Retinal pigment epithelial cell (primary cell): Measurements from ENCODE around the gene PI4K2A.

Experiments
- DNase-seq: peaks from one replicate; pipeline ENCODE4 v3.0.0-alpha.2; 2010; ENCODE audit warnings: low read depth
- H3K4me3 ChIP-seq: 2 replicates; pipeline ENCODE4 v1.5.1; 2011; ENCODE audit warnings: mild to moderate bottlenecking, low read length, control low read depth, moderate library complexity
- TF ChIP-seq, protein P1 (sequence below): conservative IDR thresholded peaks from 2 replicates; pipeline ENCODE4 v1.5.1; 2011; ENCODE audit warnings: low read depth, low read length, control low read depth, inconsistent platforms

Gene PI4K2A

DNA sequence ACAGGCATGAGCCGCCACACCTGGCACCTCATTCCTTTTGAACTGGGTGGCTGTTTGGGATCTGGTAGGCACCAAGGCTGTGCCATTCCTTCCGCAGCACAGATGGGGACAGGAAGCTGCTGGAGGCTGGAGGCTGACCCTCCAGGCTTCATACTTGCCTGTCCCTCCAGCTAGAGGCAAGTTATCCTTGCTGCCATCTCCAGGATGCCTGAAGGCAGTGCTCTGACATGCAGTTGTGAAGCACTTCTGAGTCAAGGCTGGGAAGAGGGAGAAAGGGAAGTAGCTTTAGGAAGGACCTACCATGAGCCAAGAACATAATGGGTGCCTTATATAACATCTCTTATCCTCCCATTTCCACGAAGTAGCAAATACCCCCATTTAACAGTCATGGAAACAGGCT lies 82.5 kb downstream of the PI4K2A start:
- no peak overlapping the region for H3K4me3 ChIP-seq
- DNase-seq = no peak
- TF ChIP-seq, protein P1, sequence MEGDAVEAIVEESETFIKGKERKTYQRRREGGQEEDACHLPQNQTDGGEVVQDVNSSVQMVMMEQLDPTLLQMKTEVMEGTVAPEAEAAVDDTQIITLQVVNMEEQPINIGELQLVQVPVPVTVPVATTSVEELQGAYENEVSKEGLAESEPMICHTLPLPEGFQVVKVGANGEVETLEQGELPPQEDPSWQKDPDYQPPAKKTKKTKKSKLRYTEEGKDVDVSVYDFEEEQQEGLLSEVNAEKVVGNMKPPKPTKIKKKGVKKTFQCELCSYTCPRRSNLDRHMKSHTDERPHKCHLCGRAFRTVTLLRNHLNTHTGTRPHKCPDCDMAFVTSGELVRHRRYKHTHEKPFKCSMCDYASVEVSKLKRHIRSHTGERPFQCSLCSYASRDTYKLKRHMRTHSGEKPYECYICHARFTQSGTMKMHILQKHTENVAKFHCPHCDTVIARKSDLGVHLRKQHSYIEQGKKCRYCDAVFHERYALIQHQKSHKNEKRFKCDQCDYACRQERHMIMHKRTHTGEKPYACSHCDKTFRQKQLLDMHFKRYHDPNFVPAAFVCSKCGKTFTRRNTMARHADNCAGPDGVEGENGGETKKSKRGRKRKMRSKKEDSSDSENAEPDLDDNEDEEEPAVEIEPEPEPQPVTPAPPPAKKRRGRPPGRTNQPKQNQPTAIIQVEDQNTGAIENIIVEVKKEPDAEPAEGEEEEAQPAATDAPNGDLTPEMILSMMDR = no peak

DNA sequence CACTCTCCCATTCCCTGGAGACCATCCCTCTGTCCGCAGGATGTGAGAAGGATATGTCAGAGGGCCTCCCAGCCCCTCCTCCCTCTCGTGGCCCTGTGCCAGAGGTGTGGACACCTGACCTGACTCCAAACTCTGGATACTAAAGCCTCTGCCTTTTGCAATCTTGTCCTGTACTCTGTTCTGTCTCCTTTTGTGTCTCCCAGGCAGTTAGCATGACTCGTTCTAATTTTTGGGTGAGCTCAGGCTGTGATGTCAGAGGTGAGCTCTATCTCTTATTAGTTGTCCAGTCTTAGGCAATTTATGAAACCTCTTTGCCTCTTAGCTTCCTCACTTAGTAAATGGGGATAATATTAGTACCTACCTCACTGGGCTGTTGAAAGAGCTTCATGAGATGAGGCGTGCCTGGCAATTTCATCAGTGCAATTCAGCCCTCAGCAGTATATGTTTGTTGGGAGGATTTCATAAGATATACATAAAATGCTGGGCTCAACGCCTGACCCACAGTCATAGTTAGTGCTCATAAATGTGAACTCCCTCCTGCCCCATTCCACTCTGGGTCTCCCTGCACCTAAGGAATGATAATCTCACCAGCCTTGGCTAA lies 84.0 kb downstream of the PI4K2A start:
- peak; percentile 89 for DNase-seq

More for the DNA sequence above, 84.0 kb downstream of the PI4K2A start:
- H3K4me3 ChIP-seq = no peak overlapping the region
- TF ChIP-seq, protein P1 = no peak
